ENCODE results near the gene MXRA8. TPM values are rescaled to one million over a fixed set of nuclear protein-coding genes. Genes with fewer than 3 reads are reported as not detected.

The MXRA8 gene
- total and polyA plus RNA-seq, 9 of the 15 experiments (the other 6 are each of a cell fraction or from before 2014, with no cell fraction given), result 0.66 to 11.3 (median 6.3) TPM

DNA sequence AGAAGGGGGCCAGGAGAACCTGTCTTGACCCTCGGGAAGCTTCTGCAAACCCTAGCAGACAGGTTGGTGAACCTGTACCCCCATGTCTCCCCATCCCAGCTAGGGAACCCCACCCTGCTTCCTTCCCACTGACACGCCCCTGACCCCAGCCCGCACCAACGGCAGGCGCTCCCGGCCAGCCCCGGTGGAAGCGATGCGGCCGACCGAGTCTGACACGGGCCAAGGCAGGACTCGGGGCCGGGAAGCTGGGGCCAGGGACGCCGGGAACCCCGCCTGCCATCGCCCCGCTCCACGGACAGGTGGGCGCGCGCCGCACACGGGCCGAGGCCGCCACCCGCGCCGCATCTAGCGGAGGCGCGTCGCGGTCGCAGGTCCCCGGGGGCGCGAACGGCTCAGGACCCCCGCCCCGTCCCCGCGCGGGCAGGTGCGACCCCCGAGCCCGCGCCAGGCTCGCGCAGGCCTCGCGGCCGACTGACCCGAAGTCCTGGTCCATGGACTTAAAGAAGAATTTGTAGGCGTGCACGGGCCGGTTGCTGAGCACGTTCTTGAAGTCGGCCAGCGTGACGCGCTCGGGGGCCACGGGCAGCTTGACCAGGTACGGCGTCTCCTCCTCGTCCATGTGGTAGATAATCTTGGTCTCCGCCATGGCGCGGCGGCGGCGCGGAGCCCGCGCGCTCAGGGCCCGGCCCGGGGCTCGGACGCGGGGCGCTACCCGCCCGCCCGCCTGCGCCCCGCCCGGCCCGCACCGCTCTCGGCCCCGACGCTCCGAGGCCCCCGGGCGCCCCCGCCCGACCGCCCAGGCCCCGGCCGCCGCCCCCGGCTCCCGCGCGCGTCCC is 9.7 kb downstream of the MXRA8 start (continued):
- TF ChIP-seq, protein P1, sequence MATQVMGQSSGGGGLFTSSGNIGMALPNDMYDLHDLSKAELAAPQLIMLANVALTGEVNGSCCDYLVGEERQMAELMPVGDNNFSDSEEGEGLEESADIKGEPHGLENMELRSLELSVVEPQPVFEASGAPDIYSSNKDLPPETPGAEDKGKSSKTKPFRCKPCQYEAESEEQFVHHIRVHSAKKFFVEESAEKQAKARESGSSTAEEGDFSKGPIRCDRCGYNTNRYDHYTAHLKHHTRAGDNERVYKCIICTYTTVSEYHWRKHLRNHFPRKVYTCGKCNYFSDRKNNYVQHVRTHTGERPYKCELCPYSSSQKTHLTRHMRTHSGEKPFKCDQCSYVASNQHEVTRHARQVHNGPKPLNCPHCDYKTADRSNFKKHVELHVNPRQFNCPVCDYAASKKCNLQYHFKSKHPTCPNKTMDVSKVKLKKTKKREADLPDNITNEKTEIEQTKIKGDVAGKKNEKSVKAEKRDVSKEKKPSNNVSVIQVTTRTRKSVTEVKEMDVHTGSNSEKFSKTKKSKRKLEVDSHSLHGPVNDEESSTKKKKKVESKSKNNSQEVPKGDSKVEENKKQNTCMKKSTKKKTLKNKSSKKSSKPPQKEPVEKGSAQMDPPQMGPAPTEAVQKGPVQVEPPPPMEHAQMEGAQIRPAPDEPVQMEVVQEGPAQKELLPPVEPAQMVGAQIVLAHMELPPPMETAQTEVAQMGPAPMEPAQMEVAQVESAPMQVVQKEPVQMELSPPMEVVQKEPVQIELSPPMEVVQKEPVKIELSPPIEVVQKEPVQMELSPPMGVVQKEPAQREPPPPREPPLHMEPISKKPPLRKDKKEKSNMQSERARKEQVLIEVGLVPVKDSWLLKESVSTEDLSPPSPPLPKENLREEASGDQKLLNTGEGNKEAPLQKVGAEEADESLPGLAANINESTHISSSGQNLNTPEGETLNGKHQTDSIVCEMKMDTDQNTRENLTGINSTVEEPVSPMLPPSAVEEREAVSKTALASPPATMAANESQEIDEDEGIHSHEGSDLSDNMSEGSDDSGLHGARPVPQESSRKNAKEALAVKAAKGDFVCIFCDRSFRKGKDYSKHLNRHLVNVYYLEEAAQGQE (IDR thresholded peaks at IDR 0.05; ENCODE audit: borderline replicate concordance), result no peak
- TF ChIP-seq, protein P1 (CRISPR knock-in tag; IDR thresholded peaks at IDR 0.05; ENCODE audit: low read depth), result peak; percentile 50; the same call in 1 of the 2 replicates
- TF ChIP-seq CREM (IDR thresholded peaks at IDR 0.05; ENCODE audit: low read depth) (peak; percentile 36; the same call in 1 of the 2 replicates), KLF1 (tag; IDR thresholded peaks at IDR 0.05) (peak; percentile 38; the same call in 1 of the 2 replicates), ZBTB7A (IDR thresholded peaks at IDR 0.05; ENCODE audit: borderline replicate concordance, control insufficient read depth, low read depth, low read length) (peak; percentile 69), ASH1L (IDR thresholded peaks at IDR 0.05; ENCODE audit: borderline replicate concordance, low read depth, partially characterized antibody) (no peak), ATF7 (IDR thresholded peaks at IDR 0.05) (peak; percentile 24; the same call in 1 of the 2 replicates), YY1 (IDR thresholded peaks at IDR 0.05; ENCODE audit: borderline replicate concordance in 1 of 3, control insufficient read depth in 1 of 3, extremely low read depth in 1 of 3, insufficient read depth in 3 of 3, insufficient read length in 1 of 3, insufficient replicate concordance in 2 of 3, low read depth in 1 of 3, low read length in 2 of 3) (peak in 1 of 3 experiments; percentile 53), SIN3A (IDR thresholded peaks at IDR 0.05; ENCODE audit: borderline replicate concordance in 2 of 2, control insufficient read depth in 1 of 2, low read depth in 2 of 2, low read length in 2 of 2) (peak; percentile 27 to 56; a peak in 1 of 4 replicates), NONO (IDR thresholded peaks at IDR 0.05; ENCODE audit: low read depth in 2 of 2, low read length in 1 of 2) (0 out of 4 replicates have a peak, but pooled peaks of 1 of the 2 experiments have one; percentile 70), CHD1 (IDR thresholded peaks at IDR 0.05; ENCODE audit: low read length) (peak; percentile 84)
- TF ChIP-seq, protein P2, sequence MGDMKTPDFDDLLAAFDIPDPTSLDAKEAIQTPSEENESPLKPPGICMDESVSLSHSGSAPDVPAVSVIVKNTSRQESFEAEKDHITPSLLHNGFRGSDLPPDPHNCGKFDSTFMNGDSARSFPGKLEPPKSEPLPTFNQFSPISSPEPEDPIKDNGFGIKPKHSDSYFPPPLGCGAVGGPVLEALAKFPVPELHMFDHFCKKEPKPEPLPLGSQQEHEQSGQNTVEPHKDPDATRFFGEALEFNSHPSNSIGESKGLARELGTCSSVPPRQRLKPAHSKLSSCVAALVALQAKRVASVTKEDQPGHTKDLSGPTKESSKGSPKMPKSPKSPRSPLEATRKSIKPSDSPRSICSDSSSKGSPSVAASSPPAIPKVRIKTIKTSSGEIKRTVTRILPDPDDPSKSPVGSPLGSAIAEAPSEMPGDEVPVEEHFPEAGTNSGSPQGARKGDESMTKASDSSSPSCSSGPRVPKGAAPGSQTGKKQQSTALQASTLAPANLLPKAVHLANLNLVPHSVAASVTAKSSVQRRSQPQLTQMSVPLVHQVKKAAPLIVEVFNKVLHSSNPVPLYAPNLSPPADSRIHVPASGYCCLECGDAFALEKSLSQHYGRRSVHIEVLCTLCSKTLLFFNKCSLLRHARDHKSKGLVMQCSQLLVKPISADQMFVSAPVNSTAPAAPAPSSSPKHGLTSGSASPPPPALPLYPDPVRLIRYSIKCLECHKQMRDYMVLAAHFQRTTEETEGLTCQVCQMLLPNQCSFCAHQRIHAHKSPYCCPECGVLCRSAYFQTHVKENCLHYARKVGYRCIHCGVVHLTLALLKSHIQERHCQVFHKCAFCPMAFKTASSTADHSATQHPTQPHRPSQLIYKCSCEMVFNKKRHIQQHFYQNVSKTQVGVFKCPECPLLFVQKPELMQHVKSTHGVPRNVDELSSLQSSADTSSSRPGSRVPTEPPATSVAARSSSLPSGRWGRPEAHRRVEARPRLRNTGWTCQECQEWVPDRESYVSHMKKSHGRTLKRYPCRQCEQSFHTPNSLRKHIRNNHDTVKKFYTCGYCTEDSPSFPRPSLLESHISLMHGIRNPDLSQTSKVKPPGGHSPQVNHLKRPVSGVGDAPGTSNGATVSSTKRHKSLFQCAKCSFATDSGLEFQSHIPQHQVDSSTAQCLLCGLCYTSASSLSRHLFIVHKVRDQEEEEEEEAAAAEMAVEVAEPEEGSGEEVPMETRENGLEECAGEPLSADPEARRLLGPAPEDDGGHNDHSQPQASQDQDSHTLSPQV (IDR thresholded peaks at IDR 0.05), result 0 out of 2 replicates have a peak, but pooled peaks have one; percentile 30
